SK-N-SH treated with all-trans-retinoic acid at 6 μM for 48 hours (cell line): ENCODE data around the gene IGFL3.

Experiments used
- ARNTL ChIP-seq: fragments of 450-650 bp; formaldehyde crosslinking; IDR thresholded peaks from 2 replicates; pipeline ENCODE4 v1.5.0; 2020; ENCODE audit warnings: low read depth, mild to moderate bottlenecking, moderate library complexity, borderline replicate concordance
- BACH2 ChIP-seq: fragments of 250-450 bp; sonication (Bioruptor Pico); IDR thresholded peaks from 2 replicates; pipeline ENCODE4 v1.9.0; 2021; ENCODE audit warnings: mild to moderate bottlenecking, borderline replicate concordance
- CREB5 ChIP-seq: fragments of 250-450 bp; sonication (Bioruptor Pico); IDR thresholded peaks from 2 replicates; pipeline ENCODE4 v1.5.1; 2020; ENCODE audit warnings: low read depth, mild to moderate bottlenecking, moderate library complexity
- CSDC2 ChIP-seq: fragments of 250-450 bp; sonication (Bioruptor Pico); IDR thresholded peaks from 2 replicates; pipeline ENCODE4 v1.5.0; 2020; ENCODE audit warnings: mild to moderate bottlenecking, moderate library complexity
- CSRNP3 ChIP-seq: fragments of 250-450 bp; sonication (Bioruptor Pico); IDR thresholded peaks from 2 replicates; pipeline ENCODE4 v1.5.1; 2021; ENCODE audit warnings: mild to moderate bottlenecking, moderate library complexity
- ISL1 ChIP-seq: fragments of 250-450 bp; sonication (Bioruptor Pico); IDR thresholded peaks from 2 replicates; pipeline ENCODE4 v2.1.2; 2022; ENCODE audit warnings: mild to moderate bottlenecking, moderate library complexity
- OSR1 ChIP-seq: fragments of 250-450 bp; sonication (Bioruptor Pico); IDR thresholded peaks from 2 replicates; pipeline ENCODE4 v1.8.0; 2022; ENCODE audit warnings: moderate library complexity, mild to moderate bottlenecking, inconsistent platforms
- PATZ1 ChIP-seq: fragments of 250-450 bp; sonication (Bioruptor Pico); IDR thresholded peaks from 2 replicates; pipeline ENCODE4 v1.8.0; 2020; ENCODE audit warnings: mild to moderate bottlenecking, moderate library complexity, borderline replicate concordance
- RARB ChIP-seq: fragments of 250-450 bp; sonication (Bioruptor Pico); IDR thresholded peaks from 2 replicates; pipeline ENCODE4 v1.8.0; 2021; ENCODE audit warnings: mild to moderate bottlenecking, moderate library complexity
- TOX ChIP-seq: fragments of 250-450 bp; sonication (Bioruptor Pico); IDR thresholded peaks from 2 replicates; pipeline ENCODE4 v1.8.0; 2021; ENCODE audit warnings: mild to moderate bottlenecking, moderate library complexity, borderline replicate concordance
- ZFP30 ChIP-seq: fragments of 450-650 bp; formaldehyde crosslinking; IDR thresholded peaks from 2 replicates; pipeline ENCODE4 v1.5.0; 2022; ENCODE audit warnings: mild to moderate bottlenecking, moderate library complexity

- TF ChIP-seq ISL1 (CRISPR knock-in tag) (no peak), PATZ1 (CRISPR knock-in tag) (no peak), CSDC2 (no peak), BACH2 (CRISPR knock-in tag) (no peak), OSR1 (CRISPR knock-in tag) (no peak), CREB5 (CRISPR knock-in tag) (no peak), CSRNP3 (CRISPR knock-in tag) (no peak), RARB (no peak), ARNTL (no peak), ZFP30 (no peak), TOX (CRISPR knock-in tag) (no peak)
Observed at GRCh38 chr19:46080561-46080960, 43.9 kb downstream of the IGFL3 start.
